H9 (cell line): Measurements from ENCODE around the gene IFIT1. TPM values are rescaled to one million over a fixed set of nuclear protein-coding genes. Genes with fewer than 3 reads are reported as not detected.

Experiments
- DNase-seq: peaks from one replicate; pipeline ENCODE4 v3.0.0-alpha.2; 2017
- H2AFZ ChIP-seq: one replicate; pipeline ENCODE4 v1.6.1; 2013; ENCODE audit warnings: mild to moderate bottlenecking, low read length, control low read depth, moderate library complexity
- H2AK5ac ChIP-seq: 2 replicates; pipeline ENCODE4 v1.6.1; 2013; ENCODE audit warnings: low read length, control low read depth, mixed read lengths; ENCODE audit not compliant: insufficient read length
- H2BK120ac ChIP-seq: one replicate; pipeline ENCODE4 v1.6.1; 2013; ENCODE audit warnings: low read depth, mild to moderate bottlenecking, low read length, control low read depth, inconsistent platforms; ENCODE audit not compliant: poor library complexity, severe bottlenecking
- H2BK12ac ChIP-seq: 2 replicates; pipeline ENCODE4 v1.6.1; 2013; ENCODE audit warnings: low read length, control low read depth, mixed read lengths, low read depth; ENCODE audit not compliant: insufficient read length
- H2BK15ac ChIP-seq: 2 replicates; pipeline ENCODE4 v1.6.1; 2013; ENCODE audit warnings: low read depth, low read length, control low read depth
- H2BK20ac ChIP-seq: one replicate; pipeline ENCODE4 v1.6.1; 2013; ENCODE audit warnings: low read depth, mild to moderate bottlenecking, low read length, control low read depth, inconsistent platforms; ENCODE audit not compliant: poor library complexity, severe bottlenecking
- H2BK5ac ChIP-seq: 2 replicates; pipeline ENCODE4 v1.6.1; 2013; ENCODE audit warnings: low read length, control low read depth, mixed read lengths; ENCODE audit not compliant: insufficient read length
- H3K14ac ChIP-seq: 2 replicates; pipeline ENCODE4 v1.6.1; 2013; ENCODE audit warnings: low read length, control low read depth; ENCODE audit not compliant: insufficient read depth
- H3K18ac ChIP-seq: 2 replicates; pipeline ENCODE4 v1.6.1; 2013; ENCODE audit warnings: low read depth, mild to moderate bottlenecking, mixed read lengths, low read length, control low read depth; ENCODE audit not compliant: insufficient read length
- H3K23ac ChIP-seq: 2 replicates; pipeline ENCODE4 v1.6.1; 2013; ENCODE audit warnings: low read length, control low read depth, mixed read lengths, low read depth; ENCODE audit not compliant: insufficient read length
- H3K23me2 ChIP-seq: 2 replicates; pipeline ENCODE4 v1.6.1; 2013; ENCODE audit warnings: low read depth, mild to moderate bottlenecking, mixed read lengths, low read length, control low read depth; ENCODE audit not compliant: insufficient read length, poor library complexity, severe bottlenecking
- H3K27ac ChIP-seq: 2 replicates; pipeline ENCODE4 v1.5.1; 2013; ENCODE audit warnings: low read length, control low read depth, mixed read lengths, low read depth; ENCODE audit not compliant: insufficient read length
- H3K27me3 ChIP-seq: 2 replicates; pipeline ENCODE4 v1.6.1; 2013; ENCODE audit warnings: low read length, control low read depth, inconsistent platforms; ENCODE audit not compliant: insufficient read depth
- H3K4ac ChIP-seq: 2 replicates; pipeline ENCODE4 v1.6.1; 2013; ENCODE audit warnings: low read depth, mild to moderate bottlenecking, control low read depth, inconsistent platforms, low read length, moderate library complexity
- H3K4me1 ChIP-seq: 2 replicates; pipeline ENCODE4 v1.6.1; 2013; ENCODE audit warnings: low read length, control low read depth, inconsistent platforms; ENCODE audit not compliant: insufficient read depth
- H3K4me2 ChIP-seq: 2 replicates; pipeline ENCODE4 v1.6.1; 2013; ENCODE audit warnings: low read length, control low read depth, mixed read lengths; ENCODE audit not compliant: insufficient read length, insufficient read depth
- H3K56ac ChIP-seq: 2 replicates; pipeline ENCODE4 v1.6.1; 2013; ENCODE audit warnings: low read depth, mild to moderate bottlenecking, mixed read lengths, low read length, control low read depth; ENCODE audit not compliant: insufficient read length
- H3K79me1 ChIP-seq: 2 replicates; pipeline ENCODE4 v1.6.1; 2013; ENCODE audit warnings: low read depth, mild to moderate bottlenecking, moderate library complexity, low read length, control low read depth, inconsistent platforms; ENCODE audit not compliant: insufficient read depth, poor library complexity, severe bottlenecking
- H3K79me2 ChIP-seq: 2 replicates; pipeline ENCODE4 v1.6.1; 2013; ENCODE audit warnings: low read length, control low read depth, inconsistent platforms; ENCODE audit not compliant: insufficient read depth
- H3K9ac ChIP-seq: 2 replicates; pipeline ENCODE4 v1.6.1; 2013; ENCODE audit warnings: low read length, control low read depth, mixed read lengths; ENCODE audit not compliant: insufficient read length; ENCODE audit errors: extremely low read depth
- H3K9me3 ChIP-seq: one replicate; pipeline ENCODE4 v1.6.1; 2013; ENCODE audit warnings: low read depth, low read length, inconsistent platforms; ENCODE audit not compliant: control insufficient read depth
- H3T11ph ChIP-seq: one replicate; pipeline ENCODE4 v1.6.1; 2013; ENCODE audit warnings: mild to moderate bottlenecking, low read length, control low read depth, inconsistent platforms
- H4K20me1 ChIP-seq: one replicate; pipeline ENCODE4 v1.6.1; 2013; ENCODE audit not compliant: control insufficient read depth, insufficient read length, insufficient read depth
- H4K5ac ChIP-seq: 2 replicates; pipeline ENCODE4 v1.6.1; 2013; ENCODE audit warnings: low read depth, mild to moderate bottlenecking, mixed read lengths, low read length, control low read depth; ENCODE audit not compliant: insufficient read length
- H4K8ac ChIP-seq: replicated peaks from 2 replicates; pipeline ENCODE4 v1.6.1; 2013; ENCODE audit warnings: low read length, control low read depth, mixed read lengths, low read depth; ENCODE audit not compliant: insufficient read length
- H4K91ac ChIP-seq: 2 replicates; pipeline ENCODE4 v1.6.1; 2013; ENCODE audit warnings: low read depth, mild to moderate bottlenecking, moderate library complexity, mixed read lengths, low read length, control low read depth; ENCODE audit not compliant: insufficient read length
- H3K27ac Mint-ChIP-seq, 3 experiments: 2 replicates in 2 of 3; 3 replicates in 1 of 3; pipeline ENCODE4 v1.8.0; 2020 to 2021; ENCODE audit warnings: mixed read lengths in 3 of 3, mild to moderate bottlenecking in 1 of 3, moderate library complexity in 1 of 3
- H3K27me3 Mint-ChIP-seq: 2 replicates; pipeline ENCODE4 v1.8.0; 2021; ENCODE audit warnings: low read depth, mild to moderate bottlenecking, moderate library complexity, mixed read lengths
- H3K36me3 Mint-ChIP-seq, 3 experiments: 2 replicates in 2 of 3; 3 replicates in 1 of 3; pipeline ENCODE4 v1.8.0; 2020 to 2021; ENCODE audit warnings: low read depth in 3 of 3, mixed read lengths in 3 of 3; ENCODE audit not compliant: insufficient read depth in 1 of 3
- H3K4me1 Mint-ChIP-seq, 2 experiments: 2 replicates each; pipeline ENCODE4 v1.8.0; 2020; ENCODE audit warnings: mixed read lengths in 2 of 2
- H3K4me3 Mint-ChIP-seq, 2 experiments: 2 replicates in 1 of 2; 3 replicates in 1 of 2; pipeline ENCODE4 v1.8.0; 2020 to 2021; ENCODE audit warnings: mild to moderate bottlenecking in 2 of 2, mixed read lengths in 2 of 2, moderate library complexity in 1 of 2
- H3K9me3 Mint-ChIP-seq, 2 experiments: 2 replicates in 1 of 2; 3 replicates in 1 of 2; pipeline ENCODE4 v1.8.0; 2020; ENCODE audit warnings: mild to moderate bottlenecking in 2 of 2, mixed read lengths in 2 of 2, moderate library complexity in 1 of 2
- WGBS: extraction: QIAGEN DNeasy Blood & Tissue Kit; methylation state at CpG from one replicate; pipeline ENCODE4 v1.1.7; 2013; ENCODE audit warnings: missing lambda C conversion rate, low lambda C conversion rate, mixed read lengths; ENCODE audit not compliant: insufficient read length; ENCODE audit errors: extremely low coverage; 5-methylcytosine and 5-hydroxymethylcytosine counted together
- total RNA-seq: library from RNA; stranded (reverse); gene quantifications from 2 replicates; pipeline ENCODE4 v1.2.1, GENCODE V29; 2021
- TF ChIP-seq, protein P1 (sequence below): fragments of 200-600 bp; sonication (generic); conservative IDR thresholded peaks from 3 replicates; pipeline ENCODE4 v1.8.0; 2021; ENCODE audit warnings: antibody characterized with exemption, mild to moderate bottlenecking

IFIT1 gene
- total RNA-seq, 1 experiment from 2014 or later: 1.2 TPM

DNA sequence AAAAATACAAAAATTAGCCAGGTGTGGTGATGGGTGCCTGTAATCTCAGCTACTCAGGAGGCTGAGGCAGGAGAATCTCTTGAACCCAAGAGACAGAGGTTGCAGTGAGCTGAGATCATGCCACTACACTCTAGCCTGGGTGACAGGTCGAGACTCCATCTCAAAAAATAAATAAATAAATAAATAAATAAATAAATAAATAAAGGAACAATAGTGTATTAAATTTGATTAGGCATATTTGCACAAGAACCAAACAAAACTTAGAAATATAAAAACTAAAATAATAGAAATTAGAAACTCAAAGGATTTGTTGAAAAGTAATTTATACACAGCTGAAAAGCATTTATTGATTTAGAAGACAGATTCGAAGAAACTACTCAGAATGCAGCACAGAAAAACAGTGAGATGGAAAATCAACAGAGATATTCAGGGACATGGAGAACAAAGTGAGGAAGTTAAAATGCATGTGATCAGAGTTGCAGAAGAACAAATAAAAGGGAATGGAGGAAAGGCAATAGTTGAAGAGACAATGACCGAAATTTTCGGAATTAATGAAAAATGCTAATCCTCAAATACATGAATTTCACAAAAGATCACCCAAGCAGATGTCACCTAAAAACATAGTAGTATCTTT is 46.9 kb upstream of the IFIT1 start:
- Histone ChIP-seq H2AK5ac (no peak overlapping the region), H3K18ac (no peak overlapping the region), H2BK12ac (no peak overlapping the region), H3K4ac (no peak overlapping the region), H3K14ac (no peak overlapping the region), H3K56ac (no peak overlapping the region), H4K8ac (no peak overlapping the region), H3K27ac (no peak overlapping the region), H4K20me1 (no peaks in the 10 kb centered on the region), H3K4me1 (peaks cover 21% of the 10 kb centered on the region), H3K79me1 (no peaks in the 10 kb centered on the region), H3K23me2 (no peaks in the 10 kb centered on the region), H2AFZ (no peak overlapping the region), H2BK5ac (no peak overlapping the region), H2BK15ac (no peak overlapping the region), H3T11ph (no peak overlapping the region), H3K23ac (no peak overlapping the region), H2BK20ac (no peak overlapping the region), H4K91ac (no peak overlapping the region), H3K4me2 (no peak overlapping the region), H3K9me3 (no peaks in the 10 kb centered on the region), H2BK120ac (no peak overlapping the region), H3K9ac (no peak overlapping the region), H4K5ac (no peak overlapping the region), H3K79me2 (no peaks in the 10 kb centered on the region), H3K27me3 (no peaks in the 10 kb centered on the region)
- Mint-ChIP-seq H3K4me3 (no peak overlapping the region), H3K27ac (peak overlapping the region in 2 of 3 experiments; percentile 22 to 97; a peak in 4 of 7 replicates), H3K9me3 (no peaks in the 10 kb centered on the region), H3K36me3 (no peaks in the 10 kb centered on the region; a peak in 1 of 7 replicates), H3K27me3 (no peaks in the 10 kb centered on the region), H3K4me1 (peaks cover 63% of the 10 kb centered on the region in 2 experiments)
- no CpG with 5 or more reads among the region's 4 CpGs for WGBS
- no peak for DNase-seq
- TF ChIP-seq, protein P1, sequence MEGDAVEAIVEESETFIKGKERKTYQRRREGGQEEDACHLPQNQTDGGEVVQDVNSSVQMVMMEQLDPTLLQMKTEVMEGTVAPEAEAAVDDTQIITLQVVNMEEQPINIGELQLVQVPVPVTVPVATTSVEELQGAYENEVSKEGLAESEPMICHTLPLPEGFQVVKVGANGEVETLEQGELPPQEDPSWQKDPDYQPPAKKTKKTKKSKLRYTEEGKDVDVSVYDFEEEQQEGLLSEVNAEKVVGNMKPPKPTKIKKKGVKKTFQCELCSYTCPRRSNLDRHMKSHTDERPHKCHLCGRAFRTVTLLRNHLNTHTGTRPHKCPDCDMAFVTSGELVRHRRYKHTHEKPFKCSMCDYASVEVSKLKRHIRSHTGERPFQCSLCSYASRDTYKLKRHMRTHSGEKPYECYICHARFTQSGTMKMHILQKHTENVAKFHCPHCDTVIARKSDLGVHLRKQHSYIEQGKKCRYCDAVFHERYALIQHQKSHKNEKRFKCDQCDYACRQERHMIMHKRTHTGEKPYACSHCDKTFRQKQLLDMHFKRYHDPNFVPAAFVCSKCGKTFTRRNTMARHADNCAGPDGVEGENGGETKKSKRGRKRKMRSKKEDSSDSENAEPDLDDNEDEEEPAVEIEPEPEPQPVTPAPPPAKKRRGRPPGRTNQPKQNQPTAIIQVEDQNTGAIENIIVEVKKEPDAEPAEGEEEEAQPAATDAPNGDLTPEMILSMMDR: no peak
